Gastrocnemius medialis (tissue), 4 donors: ENCODE results near the gene ZDHHC8.

Experiments
- POLR2A ChIP-seq, 2 donors: fragments of 450-650 bp; IDR thresholded peaks; one replicate each; pipeline ENCODE4 v1.6.1; 2017; ENCODE audit warnings: antibody characterized with exemption in 2 of 2, mild to moderate bottlenecking in 2 of 2, moderate library complexity in 2 of 2
- TF ChIP-seq, protein P1 (sequence below), 5 experiments: fragments of 450-650 bp in 3 of 5; fragments of 200-600 bp in 2 of 5; sonication (generic) in 2 of 5; IDR thresholded peaks in 4 of 5; conservative IDR thresholded peaks in 1 of 5; 1 replicate in 4 of 5; 2 replicates in 1 of 5; pipeline ENCODE4 v1.5.1; 2016 to 2019; ENCODE audit warnings: antibody characterized with exemption in 5 of 5, mild to moderate bottlenecking in 3 of 5, moderate library complexity in 3 of 5

DNA sequence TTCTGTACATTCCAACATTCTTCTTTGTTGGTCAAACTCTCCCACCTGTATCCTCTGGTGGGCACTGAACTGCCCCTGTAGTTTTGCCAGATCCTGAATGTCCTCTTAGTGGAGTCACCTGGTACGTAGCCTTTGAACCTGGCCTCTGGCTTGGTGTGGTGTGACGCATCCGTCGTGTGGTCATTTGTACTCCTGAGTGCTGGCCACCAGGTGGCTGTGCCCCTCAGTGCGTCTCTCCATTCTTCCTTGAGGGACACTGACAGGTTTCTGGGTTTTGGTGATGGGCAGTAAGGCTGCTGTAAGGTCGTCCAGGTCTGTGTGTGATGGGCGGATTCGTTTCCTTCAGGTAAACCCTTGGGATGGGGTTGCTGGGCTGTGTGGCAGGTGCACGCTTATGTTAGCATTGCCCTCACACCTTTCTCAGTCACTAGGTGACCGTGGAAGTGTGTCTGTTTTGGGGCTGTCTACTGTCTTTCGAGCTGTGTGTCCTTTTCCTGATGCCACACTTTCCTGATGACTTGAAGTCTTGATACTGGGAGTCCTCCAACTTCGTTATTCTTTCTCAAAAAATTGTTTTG is 29.3 kb upstream of the ZDHHC8 start:
- TF ChIP-seq, protein P1, sequence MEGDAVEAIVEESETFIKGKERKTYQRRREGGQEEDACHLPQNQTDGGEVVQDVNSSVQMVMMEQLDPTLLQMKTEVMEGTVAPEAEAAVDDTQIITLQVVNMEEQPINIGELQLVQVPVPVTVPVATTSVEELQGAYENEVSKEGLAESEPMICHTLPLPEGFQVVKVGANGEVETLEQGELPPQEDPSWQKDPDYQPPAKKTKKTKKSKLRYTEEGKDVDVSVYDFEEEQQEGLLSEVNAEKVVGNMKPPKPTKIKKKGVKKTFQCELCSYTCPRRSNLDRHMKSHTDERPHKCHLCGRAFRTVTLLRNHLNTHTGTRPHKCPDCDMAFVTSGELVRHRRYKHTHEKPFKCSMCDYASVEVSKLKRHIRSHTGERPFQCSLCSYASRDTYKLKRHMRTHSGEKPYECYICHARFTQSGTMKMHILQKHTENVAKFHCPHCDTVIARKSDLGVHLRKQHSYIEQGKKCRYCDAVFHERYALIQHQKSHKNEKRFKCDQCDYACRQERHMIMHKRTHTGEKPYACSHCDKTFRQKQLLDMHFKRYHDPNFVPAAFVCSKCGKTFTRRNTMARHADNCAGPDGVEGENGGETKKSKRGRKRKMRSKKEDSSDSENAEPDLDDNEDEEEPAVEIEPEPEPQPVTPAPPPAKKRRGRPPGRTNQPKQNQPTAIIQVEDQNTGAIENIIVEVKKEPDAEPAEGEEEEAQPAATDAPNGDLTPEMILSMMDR (IDR thresholded peaks at IDR 0.05 in 4 of 5, conservative IDR thresholded peaks at IDR 0.05 in 1 of 5): no peak
- TF ChIP-seq POLR2A (IDR thresholded peaks at IDR 0.05): no peak
